Glomerular endothelial cell (primary cell): Measurements from ENCODE around the gene TNFSF8. TPM values are rescaled to one million over a fixed set of nuclear protein-coding genes. Genes with fewer than 3 reads are reported as not detected.

Source experiments
- DNase-seq: peaks from one replicate; pipeline ENCODE4 v3.0.0-alpha.2; 2011; ENCODE audit warnings: low read depth, low spot score; ENCODE audit errors: extremely low read depth
- total RNA-seq: library from RNA; depleted of rRNA; stranded (reverse); fragments of >200 nt; gene quantifications from 2 replicates; pipeline ENCODE4 v1.2.3, GENCODE V29; 2015

The TNFSF8 gene
- not detected in 2 replicates for total RNA-seq

GRCh38 chr9:114930056-114930812, at the start of gene TNFSF8:
Gene TNFSF8 (minus strand): TSS chr9:114930591. CDS start chr9:114930303, 288 bp downstream.
- no peak for DNase-seq

GRCh38 chr9:114973216-114973615, 42.8 kb upstream of the TNFSF8 start:
- DNase-seq, result no peak

GRCh38 chr9:114972510-114973136, 42.2 kb upstream of the TNFSF8 start:
- DNase-seq, result no peak

GRCh38 chr9:114969269-114969668, 38.9 kb upstream of the TNFSF8 start:
- no peak for DNase-seq

- DNase-seq, result no peak
Observed at GRCh38 chr9:114968671-114969070, 38.3 kb upstream of the TNFSF8 start.

- no peak for DNase-seq
Observed at GRCh38 chr9:114965564-114965963, 35.2 kb upstream of the TNFSF8 start.

- DNase-seq, result no peak
Observed at GRCh38 chr9:114962809-114963208, 32.4 kb upstream of the TNFSF8 start.

GRCh38 chr9:114960276-114960675, 29.9 kb upstream of the TNFSF8 start:
- DNase-seq, result no peak

GRCh38 chr9:114958844-114959235, 28.4 kb upstream of the TNFSF8 start:
- no peak for DNase-seq

- no peak for DNase-seq
Observed at GRCh38 chr9:114958021-114958843, 27.8 kb upstream of the TNFSF8 start.

- no peak for DNase-seq
Observed at GRCh38 chr9:114957558-114957957, 27.2 kb upstream of the TNFSF8 start.

- no peak for DNase-seq
Observed at GRCh38 chr9:114954956-114955582, 24.7 kb upstream of the TNFSF8 start.

GRCh38 chr9:114953959-114954358, 23.6 kb upstream of the TNFSF8 start:
- DNase-seq, result no peak

GRCh38 chr9:114953046-114953445, 22.7 kb upstream of the TNFSF8 start:
- DNase-seq, result no peak

GRCh38 chr9:114950761-114951160, 20.4 kb upstream of the TNFSF8 start:
- DNase-seq, result no peak

GRCh38 chr9:114947058-114947457, 16.7 kb upstream of the TNFSF8 start:
- no peak for DNase-seq

GRCh38 chr9:114945616-114946412, 15.4 kb upstream of the TNFSF8 start:
- DNase-seq, result no peak

- no peak for DNase-seq
Observed at GRCh38 chr9:114941376-114941775, 11.0 kb upstream of the TNFSF8 start.

- DNase-seq, result no peak
Observed at GRCh38 chr9:114938687-114939575, 8.5 kb upstream of the TNFSF8 start.
